Lower leg skin (tissue), 4 donors: ENCODE measurements around the gene SLX4IP. TPM values are rescaled to one million over a fixed set of nuclear protein-coding genes. Genes with fewer than 3 reads are reported as not detected.

ENCODE experiments used
- DNase-seq, 2 donors: peaks; one replicate each; pipeline ENCODE4 v3.0.0-alpha.2; 2019; ENCODE audit warnings: low spot score in 2 of 2
- H3K4me3 ChIP-seq: fragments of 200-600 bp; sonication (generic); 2 replicates; pipeline ENCODE4 v1.5.1; 2017; ENCODE audit warnings: mild to moderate bottlenecking, low read depth; ENCODE audit not compliant: poor library complexity, severe bottlenecking
- POLR2A ChIP-seq, 2 donors: fragments of 450-650 bp; IDR thresholded peaks; one replicate each; pipeline ENCODE4 v1.6.1; 2016 to 2017; ENCODE audit warnings: antibody characterized with exemption in 2 of 2, mild to moderate bottlenecking in 1 of 2, moderate library complexity in 1 of 2
- WGBS, 2 donors: methylation state at CpG; one replicate each; pipeline ENCODE4 v1.1.5; 2018; 5-methylcytosine and 5-hydroxymethylcytosine counted together
- intact Hi-C: fragments of 100-400 bp; cut with DNase I; formaldehyde crosslinking; loops from one replicate; pipeline ENCODE4 v1.15.0; 2023; ENCODE audit warnings: low total_unique reads
- total RNA-seq, 4 donors: library from RNA; depleted of rRNA; stranded (reverse); fragments of >200 nt; gene quantifications; one replicate each; pipeline ENCODE4 v1.1.0, GENCODE V29; 2016
- TF ChIP-seq, protein P1 (sequence below), 3 donors: fragments of 450-650 bp; IDR thresholded peaks; one replicate each; pipeline ENCODE4 v1.5.1; 2016; ENCODE audit warnings: antibody characterized with exemption in 3 of 3, mild to moderate bottlenecking in 3 of 3, moderate library complexity in 2 of 3

Gene SLX4IP
- total RNA-seq, 4 donors from 2014 or later: 3.0 to 4.0 (median 3.7) TPM

DNA sequence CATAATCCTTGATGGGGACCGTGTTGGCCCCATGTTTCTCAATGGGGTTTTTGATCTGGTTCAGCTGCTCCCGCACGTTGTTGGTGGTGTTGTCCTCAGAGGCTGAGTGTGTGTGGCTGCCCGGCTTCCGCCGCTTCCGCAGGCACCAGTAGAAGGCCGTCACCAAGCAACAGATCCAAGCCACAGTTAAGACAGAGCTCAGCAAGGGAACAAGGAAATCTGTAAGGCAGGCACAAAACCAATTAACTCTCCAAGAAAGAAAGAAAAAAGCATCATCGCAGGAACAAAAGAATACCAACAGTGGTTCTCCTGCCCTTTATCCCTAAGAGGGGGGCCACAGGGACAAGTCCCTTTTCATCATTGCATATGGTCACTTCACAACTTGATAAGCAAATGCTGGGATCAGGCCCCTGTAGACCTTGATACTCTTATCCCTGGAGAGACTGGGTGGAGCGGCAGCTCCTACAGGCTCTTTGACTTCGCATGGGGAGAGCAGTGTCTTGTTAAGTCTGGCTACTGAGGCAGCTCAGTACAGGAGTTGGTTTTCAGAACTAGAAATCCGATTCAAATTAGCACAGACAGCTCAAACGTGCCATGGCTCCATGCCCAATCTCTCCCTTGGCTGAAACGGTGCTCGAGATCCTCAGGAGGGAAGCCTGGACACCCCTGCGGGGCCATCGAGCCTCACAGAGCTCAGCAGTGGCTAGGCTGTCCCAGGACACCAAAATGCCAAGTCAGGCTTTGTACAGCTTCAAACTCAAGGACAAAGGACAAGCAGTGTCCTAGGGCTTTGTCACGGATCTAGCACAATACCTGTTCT, 204.8 kb downstream of the SLX4IP start:
- DNase-seq: peak in 1 of 2 donors; percentile 66
- no peak overlapping the region for H3K4me3 ChIP-seq
- TF ChIP-seq POLR2A (IDR thresholded peaks at IDR 0.05): no peak
- TF ChIP-seq, protein P1, sequence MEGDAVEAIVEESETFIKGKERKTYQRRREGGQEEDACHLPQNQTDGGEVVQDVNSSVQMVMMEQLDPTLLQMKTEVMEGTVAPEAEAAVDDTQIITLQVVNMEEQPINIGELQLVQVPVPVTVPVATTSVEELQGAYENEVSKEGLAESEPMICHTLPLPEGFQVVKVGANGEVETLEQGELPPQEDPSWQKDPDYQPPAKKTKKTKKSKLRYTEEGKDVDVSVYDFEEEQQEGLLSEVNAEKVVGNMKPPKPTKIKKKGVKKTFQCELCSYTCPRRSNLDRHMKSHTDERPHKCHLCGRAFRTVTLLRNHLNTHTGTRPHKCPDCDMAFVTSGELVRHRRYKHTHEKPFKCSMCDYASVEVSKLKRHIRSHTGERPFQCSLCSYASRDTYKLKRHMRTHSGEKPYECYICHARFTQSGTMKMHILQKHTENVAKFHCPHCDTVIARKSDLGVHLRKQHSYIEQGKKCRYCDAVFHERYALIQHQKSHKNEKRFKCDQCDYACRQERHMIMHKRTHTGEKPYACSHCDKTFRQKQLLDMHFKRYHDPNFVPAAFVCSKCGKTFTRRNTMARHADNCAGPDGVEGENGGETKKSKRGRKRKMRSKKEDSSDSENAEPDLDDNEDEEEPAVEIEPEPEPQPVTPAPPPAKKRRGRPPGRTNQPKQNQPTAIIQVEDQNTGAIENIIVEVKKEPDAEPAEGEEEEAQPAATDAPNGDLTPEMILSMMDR (IDR thresholded peaks at IDR 0.05): no peak
- intact Hi-C loops: no loop called here
- WGBS, 2 donors: 67 to 69% methylated on average over 18 of the region's 18 CpGs

DNA sequence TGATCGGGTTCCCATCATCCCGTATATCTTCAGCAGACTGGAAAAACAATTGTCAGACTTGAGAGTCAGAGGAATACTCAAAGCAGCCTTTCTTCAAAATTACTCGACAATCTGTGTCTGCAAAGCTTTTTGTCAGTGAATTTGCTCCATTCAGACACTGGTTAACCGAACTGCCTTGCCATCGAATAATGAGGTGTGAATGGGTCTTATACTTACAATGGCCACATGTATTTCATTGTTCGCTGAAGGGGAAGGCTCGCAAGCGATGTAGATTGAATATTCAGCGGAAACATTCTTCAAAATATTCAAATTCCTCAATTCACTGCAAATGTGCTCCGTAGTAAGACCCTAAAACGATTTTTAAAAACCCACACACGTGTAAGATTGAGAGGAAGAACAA, 205.8 kb downstream of the SLX4IP start:
- WGBS, 2 donors: 89 to 90% methylated on average over 12 of the region's 12 CpGs
- no peak overlapping the region for H3K4me3 ChIP-seq
- TF ChIP-seq, protein P1 (IDR thresholded peaks at IDR 0.05): no peak
- no peak for TF ChIP-seq POLR2A (IDR thresholded peaks at IDR 0.05)
- intact Hi-C loops: no loop called here
- DNase-seq: no peak

DNA sequence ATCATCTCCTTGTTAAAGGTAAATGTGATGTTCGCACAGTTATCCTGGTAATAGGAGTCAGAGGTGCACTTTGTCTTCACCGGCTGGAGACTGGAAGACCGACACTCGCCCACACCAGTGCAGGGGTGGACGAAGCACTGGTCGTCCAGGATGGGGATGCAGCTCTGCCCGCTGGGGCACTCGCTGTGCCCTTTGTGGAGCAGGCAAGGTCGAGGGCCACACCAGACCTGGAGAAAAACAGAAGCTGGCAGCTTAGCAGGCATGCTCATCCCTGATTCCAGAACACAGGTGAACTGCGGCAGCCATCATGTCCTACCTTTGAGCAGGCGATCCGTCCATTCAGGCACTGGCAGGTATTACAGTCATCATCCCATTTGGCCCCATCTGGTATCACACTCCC, 206.4 kb downstream of the SLX4IP start:
- TF ChIP-seq, protein P1 (IDR thresholded peaks at IDR 0.05): no peak
- no peak for TF ChIP-seq POLR2A (IDR thresholded peaks at IDR 0.05)
- no peak for DNase-seq
- 82 to 89% methylated on average over 9 to 12 of the region's 12 CpGs for WGBS, 2 donors
- no peak overlapping the region for H3K4me3 ChIP-seq
- intact Hi-C loops: no loop called here

DNA sequence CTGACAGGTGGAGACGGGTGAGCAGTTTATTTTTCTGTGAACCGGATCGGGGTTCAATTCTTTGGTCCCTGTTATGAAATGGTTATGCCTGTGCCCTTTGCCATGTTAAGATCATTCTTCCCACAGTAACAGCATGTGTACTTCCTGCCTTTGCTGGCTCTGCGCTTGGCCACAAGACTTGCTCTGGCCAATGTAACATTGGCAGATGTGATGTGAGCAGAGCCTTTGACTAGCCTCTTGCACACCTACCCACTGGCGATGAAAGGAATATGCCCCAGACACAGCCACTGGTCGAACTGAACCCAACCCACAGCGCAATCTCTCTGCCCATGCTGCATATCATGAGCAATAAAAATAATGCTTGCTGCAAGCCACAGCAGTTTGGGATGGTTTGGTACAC, 206.8 kb downstream of the SLX4IP start:
- H3K4me3 ChIP-seq: no peak overlapping the region
- TF ChIP-seq, protein P1 (IDR thresholded peaks at IDR 0.05): no peak
- no peak for TF ChIP-seq POLR2A (IDR thresholded peaks at IDR 0.05)
- intact Hi-C loops: no loop called here
- WGBS, 2 donors: 84% methylated on average over 7 of the region's 7 CpGs
- no peak for DNase-seq

DNA sequence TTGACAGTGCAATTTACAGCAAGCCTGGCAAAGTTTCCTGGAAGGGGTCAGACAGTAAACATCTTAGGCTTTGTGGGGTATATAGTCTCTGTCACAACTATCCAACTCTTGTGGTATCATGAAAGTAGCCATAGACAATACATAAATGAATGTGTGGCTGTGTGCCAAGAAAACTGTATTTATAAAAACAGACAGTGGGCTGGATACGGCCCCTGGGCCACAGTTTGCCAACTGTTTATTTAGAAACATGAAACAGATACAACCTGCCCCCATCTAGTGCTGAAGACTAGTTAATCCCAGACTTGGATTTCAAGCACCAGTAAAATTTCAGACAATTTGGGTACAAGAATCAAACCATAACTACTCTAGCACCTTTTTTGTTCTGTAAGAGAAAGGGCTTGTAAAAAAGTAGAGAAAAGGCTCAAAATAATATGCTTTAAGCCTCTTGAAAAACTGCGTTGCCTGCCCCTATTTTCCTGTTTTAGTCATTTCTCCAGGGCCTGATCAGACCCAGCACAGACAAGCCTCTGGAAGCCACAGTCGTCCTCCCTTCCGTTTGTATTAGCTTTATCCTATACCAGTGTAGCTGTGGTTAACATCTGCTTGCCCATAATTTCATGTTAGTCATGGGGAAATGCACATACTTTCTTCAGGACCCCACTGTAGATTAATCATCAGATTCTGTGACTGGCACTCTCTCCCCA, 207.9 kb downstream of the SLX4IP start:
- 67% methylated on average over 4 of the region's 4 CpGs for WGBS, 2 donors
- TF ChIP-seq POLR2A (IDR thresholded peaks at IDR 0.05): no peak
- TF ChIP-seq, protein P1 (IDR thresholded peaks at IDR 0.05): no peak

More for the DNA sequence above, 207.9 kb downstream of the SLX4IP start:
- no peak for DNase-seq
- intact Hi-C loops: no loop called here
- no peak overlapping the region for H3K4me3 ChIP-seq
